Measurements from ENCODE around the gene SHISA5. TPM values are rescaled to one million over a fixed set of nuclear protein-coding genes. Genes with fewer than 3 reads are reported as not detected.

SHISA5 gene
- total and polyA plus RNA-seq, 2 of the 4 experiments (the other 2 are of a cell fraction): 82.3 to 162 TPM

GRCh38 chr3:48432411-48433371, 71.3 kb downstream of the SHISA5 start:
- no peak overlapping the region for H3K14ac ChIP-seq (replicated peaks; ENCODE audit: low read depth, low read length)
- H2AK9ac ChIP-seq (replicated peaks; ENCODE audit: low read depth, low read length, poor library complexity): peak overlapping the region; percentile 66
- H3K4me3 ChIP-seq (ENCODE audit: insufficient read depth, low read depth, low read length): no peak overlapping the region
- peak overlapping the region; percentile 77 for H2BK5ac ChIP-seq (ENCODE audit: low read depth, low read length, poor library complexity, severe bottlenecking)
- H4K91ac ChIP-seq (ENCODE audit: insufficient read depth, low read depth, low read length): peak overlapping the region; percentile 83
- peaks cover 12 to 32% of the 10 kb centered on the region in 2 experiments; a peak in 3 of 4 replicates for H3K79me1 ChIP-seq (ENCODE audit: low read depth in 1 of 2, low read length in 2 of 2)
- no peak overlapping the region for H3K9ac ChIP-seq (ENCODE audit: low read depth, low read length)
- peak overlapping the region in 1 of 2 experiments; percentile 8; a peak in 1 of 4 replicates for H4K8ac ChIP-seq (ENCODE audit: low read depth in 2 of 2, low read length in 2 of 2)
- peaks cover 18% of the 10 kb centered on the region for H3K36me3 ChIP-seq (ENCODE audit: control insufficient read depth, insufficient read depth, low read length)
- intact Hi-C loops (cut with micrococcal nuclease) (no loop called here), dilution Hi-C loops (cut with HindIII; ENCODE audit: low sequenced_read_pairs, unreplicated experiment) (no loop called here), in situ Hi-C loops (cut with MboI; ENCODE audit: low sequenced_read_pairs) (no loop called here)
- no peak overlapping the region for H3K56ac ChIP-seq (ENCODE audit: extremely low read depth, insufficient read depth, low read length)
- H3K4me2 ChIP-seq (ENCODE audit: low read depth, low read length): no peak overlapping the region
- ChIA-PET POLR2A (ENCODE audit: unreplicated experiment) (no interaction called here), CTCF (interaction anchor here (0.9 to 2.7 kb wide), 3 partner anchors 32 to 159 kb away, joined by 4 to 16 read pairs (median 4); no protein-coding TSS in a partner anchor)
- BruUV-seq (replicated peaks): no TSS peak
- no peak for ATAC-seq (ENCODE audit: low read depth)
- peak overlapping the region; percentile 41; the same call in 1 of the 2 replicates for H2BK120ac ChIP-seq (ENCODE audit: low read depth, low read length)
- H3K9me1 ChIP-seq (ENCODE audit: insufficient read depth, low read length): peaks cover 5% of the 10 kb centered on the region
- peaks cover 7% of the 10 kb centered on the region for H4K20me1 ChIP-seq (ENCODE audit: insufficient read depth, low read length)
- H3K27ac ChIP-seq (ENCODE audit: insufficient read depth, low read length): 0 out of 2 replicates have a peak overlapping the region, but pooled peaks have one; percentile 21
- peak overlapping the region; percentile 71; the same call in 1 of the 2 replicates for H4K5ac ChIP-seq (ENCODE audit: low read depth, low read length)
- no peak overlapping the region for H2AK5ac ChIP-seq (ENCODE audit: low read depth, low read length)
- 81% methylated on average over 9 of the region's 16 CpGs; no CpG with 5 or more reads in 1 of the 2 experiments for WGBS, 2 experiments (ENCODE audit: extremely low coverage in 2 of 2, insufficient read length in 1 of 2)
- no peaks in the 10 kb centered on the region for H3K27me3 ChIP-seq (ENCODE audit: control insufficient read depth, insufficient read depth, low read length)
- H2BK20ac ChIP-seq (ENCODE audit: low read depth, low read length): peak overlapping the region; percentile 61; the same call in 1 of the 2 replicates
- TF ChIP-seq CTCF (conservative IDR thresholded peaks at IDR 0.05; ENCODE audit: low read depth, low read length) (0 out of 2 replicates have a peak, but pooled peaks have one; percentile 16), RAD21 (IDR thresholded peaks at IDR 0.05; ENCODE audit: low read length) (no peak)
- peaks cover 8% of the 10 kb centered on the region; the same call in 1 of the 2 replicates for H3K4me1 ChIP-seq (ENCODE audit: control insufficient read depth, insufficient read depth, low read length)
- peak; percentile 14 for DNase-seq
- no peaks in the 10 kb centered on the region for H3K9me3 ChIP-seq (ENCODE audit: control insufficient read depth, insufficient read depth, low read length)
- H3K23ac ChIP-seq (ENCODE audit: low read depth, low read length): no peak overlapping the region
- peak overlapping the region; percentile 47 for H3K4ac ChIP-seq (ENCODE audit: low read depth, low read length)
- H2AFZ ChIP-seq (replicated peaks; ENCODE audit: low read length, poor library complexity): peak overlapping the region; percentile 26
- peak overlapping the region; percentile 68 for H3K18ac ChIP-seq (ENCODE audit: low read depth, low read length)
- H2BK15ac ChIP-seq (ENCODE audit: low read depth, low read length): no peak overlapping the region
